ENCODE results near the gene RETN.

Gene RETN

GRCh38 chr19:7685546-7686445 lies 16.9 kb downstream of the RETN start:
- DNase-seq, result no peak

GRCh38 chr19:7687177-7687576 lies 18.3 kb downstream of the RETN start:
- no peak for DNase-seq

- DNase-seq, result no peak
Observed at GRCh38 chr19:7689165-7689564, 20.3 kb downstream of the RETN start.

- DNase-seq, result no peak
Observed at GRCh38 chr19:7690779-7691258, 22.0 kb downstream of the RETN start.

GRCh38 chr19:7691497-7691896 lies 22.6 kb downstream of the RETN start:
- DNase-seq, result no peak

GRCh38 chr19:7692417-7693088 lies 23.7 kb downstream of the RETN start:
- no peak for DNase-seq

- no peak for DNase-seq
Observed at GRCh38 chr19:7694499-7694898, 25.6 kb downstream of the RETN start.

GRCh38 chr19:7697721-7698287 lies 29.0 kb downstream of the RETN start:
- DNase-seq, result no peak

GRCh38 chr19:7698583-7698982 lies 29.7 kb downstream of the RETN start:
- DNase-seq, result no peak

- DNase-seq, result no peak
Observed at GRCh38 chr19:7699003-7699402, 30.2 kb downstream of the RETN start.

- DNase-seq, result no peak
Observed at GRCh38 chr19:7699417-7700401, 30.9 kb downstream of the RETN start.

- no peak for DNase-seq
Observed at GRCh38 chr19:7701049-7701653, 32.3 kb downstream of the RETN start.

- no peak for DNase-seq
Observed at GRCh38 chr19:7701654-7702457, 33.0 kb downstream of the RETN start, which contains the start of gene FCER2. Gene FCER2, minus strand, starts transcription at chr19:7702131. Its CDS starts 2,371 bp downstream, at chr19:7699760.

- DNase-seq, result no peak
Observed at GRCh38 chr19:7703332-7703731, 34.5 kb downstream of the RETN start.

GRCh38 chr19:7704280-7705060 lies 35.6 kb downstream of the RETN start:
- DNase-seq, result no peak

GRCh38 chr19:7705387-7706187 lies 36.7 kb downstream of the RETN start:
- DNase-seq, result no peak

GRCh38 chr19:7706188-7706954 lies 37.5 kb downstream of the RETN start:
- DNase-seq, result no peak

- no peak for DNase-seq
Observed at GRCh38 chr19:7706955-7707456, 38.2 kb downstream of the RETN start.

Measured in fibroblast of skin of right biceps (primary cell).